Bronchial epithelial cell (primary cell): ENCODE data around the gene RNF151. TPM values are rescaled to one million over a fixed set of nuclear protein-coding genes. Genes with fewer than 3 reads are reported as not detected.

Experiments used
- DNase-seq: peaks from one replicate; pipeline ENCODE4 v3.0.0-alpha.2; 2010; ENCODE audit warnings: low read depth
- FAIRE-seq: peaks from 2 replicates; lab custom pipeline; 2011; peaks lifted over from hg19 to GRCh38; lab: Jason Lieb, UNC
- H3K27me3 ChIP-seq: 2 replicates; pipeline ENCODE4 v1.5.1; 2011; ENCODE audit warnings: low read length; ENCODE audit not compliant: control insufficient read depth, insufficient read depth
- H3K36me3 ChIP-seq: 2 replicates; pipeline ENCODE4 v1.5.1; 2011; ENCODE audit warnings: low read length; ENCODE audit not compliant: control insufficient read depth, insufficient read depth
- H3K4me3 ChIP-seq: 2 replicates; pipeline ENCODE4 v1.5.1; 2011; ENCODE audit warnings: mild to moderate bottlenecking, low read depth, low read length, control low read depth
- CTCF ChIP-seq: IDR thresholded peaks from 2 replicates; pipeline ENCODE4 v1.5.1; 2011; ENCODE audit warnings: mild to moderate bottlenecking, moderate library complexity, low read length, control low read depth, inconsistent platforms; ENCODE audit not compliant: insufficient read depth, severe bottlenecking
- total RNA-seq: library from RNA; depleted of rRNA; stranded (reverse); fragments of >200 nt; gene quantifications from 2 replicates; pipeline ENCODE4 v1.2.1, GENCODE V29; 2014

RNF151 gene
- total RNA-seq, 1 donor from 2014 or later: not detected

DNA sequence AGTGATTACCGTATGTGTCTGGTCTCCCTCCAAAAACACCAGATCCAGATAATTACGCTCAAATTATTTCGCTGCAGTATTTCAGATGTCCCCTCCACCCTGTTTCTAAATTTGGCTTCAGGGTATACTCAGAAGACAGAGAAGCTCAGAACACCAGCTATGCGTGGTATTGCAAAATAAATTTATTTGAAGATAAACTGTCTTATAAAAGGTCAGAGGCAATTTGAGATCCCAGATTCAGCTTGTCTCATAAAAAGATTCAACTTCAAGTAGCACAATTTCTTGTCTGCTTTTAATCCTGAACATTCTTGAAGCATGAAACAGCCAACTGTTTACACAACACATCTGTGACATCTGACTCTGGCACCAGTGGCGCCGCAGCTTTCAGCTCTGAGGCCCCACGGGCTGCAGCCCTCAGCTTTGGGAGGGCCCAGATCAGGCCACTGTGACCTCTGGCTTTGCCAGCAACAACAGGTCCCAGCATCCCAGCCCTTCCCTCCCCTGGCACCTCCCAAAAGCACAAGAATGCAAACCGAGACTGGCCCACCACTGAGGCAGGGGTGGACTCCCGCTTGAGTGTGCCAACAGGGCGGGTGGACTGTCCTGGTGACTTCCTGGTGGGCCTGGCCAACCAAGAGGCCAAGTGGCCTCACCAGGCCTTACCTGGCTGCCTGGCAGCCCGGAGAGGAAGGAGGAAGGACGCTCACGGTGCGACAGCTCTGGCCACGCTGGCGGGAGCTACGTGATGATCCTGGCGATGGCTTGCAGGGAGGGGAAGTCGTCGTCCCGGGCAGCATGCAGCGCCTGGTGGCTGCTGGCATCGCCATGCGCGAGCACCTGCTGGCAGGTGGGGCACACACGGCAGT, 31.1 kb downstream of the RNF151 start:
- H3K27me3 ChIP-seq: no peaks in the 10 kb centered on the region
- H3K4me3 ChIP-seq: no peak overlapping the region
- H3K36me3 ChIP-seq: peaks cover 39% of the 10 kb centered on the region
- TF ChIP-seq CTCF: no peak
- DNase-seq: no peak
- no peak for FAIRE-seq

DNA sequence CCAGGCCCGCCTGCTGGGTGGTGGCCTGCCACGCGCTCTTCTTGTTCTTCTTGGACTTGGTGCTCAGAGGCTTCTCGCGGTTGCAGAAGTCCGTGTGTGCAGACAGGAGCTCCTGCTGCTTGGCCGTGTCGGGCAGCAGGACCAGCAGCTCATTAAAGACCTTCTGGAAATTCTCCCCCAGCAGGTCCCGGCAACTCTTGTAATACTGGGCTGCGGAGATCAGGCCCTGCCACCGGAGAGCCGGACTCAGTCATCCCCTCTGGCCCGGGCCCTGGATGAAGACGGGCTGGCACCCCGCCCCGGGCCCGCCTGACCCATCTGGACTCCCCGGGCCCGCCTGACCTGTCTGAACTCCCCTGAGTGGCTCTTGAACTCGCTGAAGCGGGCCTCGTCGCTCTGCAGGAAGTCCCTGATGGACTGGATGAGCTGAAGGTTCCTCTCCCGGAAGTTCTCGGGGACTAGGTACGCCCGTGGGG, 31.7 kb downstream of the RNF151 start:
- Histone ChIP-seq H3K4me3 (no peak overlapping the region), H3K36me3 (peaks cover 45% of the 10 kb centered on the region), H3K27me3 (no peaks in the 10 kb centered on the region)
- no peak for FAIRE-seq
- DNase-seq: no peak
- TF ChIP-seq CTCF: no peak

DNA sequence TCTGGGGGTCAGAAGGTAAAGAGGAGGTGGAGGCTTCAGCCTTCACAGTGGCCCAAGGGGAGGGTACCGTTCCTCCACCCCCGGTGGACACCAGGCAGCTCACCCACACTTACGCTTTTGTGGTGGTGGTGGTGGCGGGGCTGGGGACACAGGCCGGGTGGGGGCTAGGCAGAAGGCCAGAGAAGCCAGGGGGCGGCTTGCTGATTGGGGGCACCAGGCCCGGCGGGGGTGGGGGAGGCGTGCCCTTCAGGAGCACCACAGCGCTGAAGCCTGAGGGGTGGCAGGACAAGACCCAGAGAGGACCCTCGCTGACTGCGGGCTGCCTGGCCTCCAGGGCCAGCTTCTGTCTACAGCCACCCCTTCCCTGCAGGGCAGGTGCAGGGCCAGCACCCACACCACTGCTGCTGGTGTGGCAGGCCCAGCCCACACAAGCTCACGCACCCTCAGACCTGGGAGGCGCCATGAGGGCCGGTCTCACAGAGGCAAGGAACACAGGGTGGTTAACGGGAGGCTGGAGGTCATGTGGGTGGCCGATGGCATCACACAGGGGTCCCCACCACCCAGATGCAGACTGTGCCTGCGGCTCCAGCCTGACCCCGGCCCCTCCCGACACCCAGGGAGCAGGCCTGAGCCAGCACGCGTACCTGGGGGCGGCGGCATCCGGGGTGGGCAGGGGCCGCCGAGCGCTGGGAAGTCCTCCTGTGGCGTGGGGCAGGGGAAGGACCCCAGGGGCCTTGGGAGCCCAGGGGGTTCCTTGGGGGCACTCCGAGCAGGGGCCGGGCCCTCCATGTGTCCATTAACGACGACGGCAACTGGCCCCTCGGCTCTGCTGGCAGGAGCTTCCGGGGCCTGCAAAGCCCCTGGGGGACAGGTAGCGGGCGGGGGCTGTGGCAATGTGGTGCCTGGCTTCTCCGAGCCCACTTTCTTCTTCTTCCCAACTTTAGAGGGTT, 32.5 kb downstream of the RNF151 start:
- no peak for FAIRE-seq
- H3K36me3 ChIP-seq: peaks cover 49% of the 10 kb centered on the region
- no peaks in the 10 kb centered on the region for H3K27me3 ChIP-seq
- no peak overlapping the region for H3K4me3 ChIP-seq
- no peak for TF ChIP-seq CTCF
- no peak for DNase-seq

- FAIRE-seq (no peak), DNase-seq (no peak)
- Histone ChIP-seq H3K36me3 (peaks cover 54% of the 10 kb centered on the region), H3K27me3 (no peaks in the 10 kb centered on the region), H3K4me3 (no peak overlapping the region)
- TF ChIP-seq CTCF: no peak
Observed at GRCh38 chr16:1999866-2000514, 33.3 kb downstream of the RNF151 start.

DNA sequence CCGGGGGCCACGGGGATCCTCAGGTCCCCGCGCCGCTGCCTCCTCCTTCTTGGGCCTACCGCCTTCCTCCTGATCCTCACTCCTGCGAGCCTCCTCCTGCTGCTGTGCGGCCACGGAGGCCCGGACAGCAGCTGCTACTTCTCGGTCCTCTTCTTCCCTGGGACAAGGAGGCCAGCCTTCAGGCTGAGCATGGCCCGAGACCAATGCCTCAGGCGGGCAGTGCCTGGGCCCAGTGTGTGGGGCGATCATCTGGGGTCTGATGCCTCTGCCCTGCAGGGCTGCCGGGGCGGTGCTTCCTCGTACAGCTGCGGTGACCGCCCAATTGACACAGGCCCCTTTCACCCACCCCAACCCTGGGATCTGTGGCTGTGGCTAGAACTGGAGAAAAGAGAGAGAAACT, 34.4 kb downstream of the RNF151 start:
- Histone ChIP-seq H3K27me3 (no peaks in the 10 kb centered on the region), H3K36me3 (peaks cover 63% of the 10 kb centered on the region), H3K4me3 (no peak overlapping the region)
- no peak for TF ChIP-seq CTCF
- DNase-seq: no peak
- no peak for FAIRE-seq
